Measurements from ENCODE around the gene RFPL4AL1.

The RFPL4AL1 gene

DNA sequence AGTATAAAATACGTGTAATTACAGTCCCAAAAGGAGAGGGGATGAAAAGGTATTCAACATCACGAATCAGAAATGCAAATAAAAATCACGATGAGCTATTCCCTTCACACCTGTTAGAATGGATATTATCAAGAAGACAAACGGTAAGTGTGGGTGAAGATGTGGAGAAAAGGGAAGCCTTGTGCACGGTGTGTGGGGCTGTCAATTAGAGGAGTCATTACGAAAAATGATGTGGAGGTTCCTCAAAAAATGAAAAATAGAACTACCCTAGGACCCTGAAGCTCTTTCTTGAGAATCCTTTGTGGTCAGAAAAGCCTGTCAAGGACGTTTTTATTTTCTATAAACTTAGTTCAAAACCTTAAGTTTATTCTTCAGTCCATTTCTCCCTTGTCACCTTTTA, 43.5 kb downstream of the RFPL4AL1 start:
- H3K27me3 ChIP-seq (replicated peaks) = no peaks in the 10 kb centered on the region
- no peak for DNase-seq
- no peak for TF ChIP-seq CTCF (IDR thresholded peaks at IDR 0.05; ENCODE audit: low read depth, low read length, missing control alignments)
- in situ Hi-C loops (cut with HindIII; ENCODE audit: low pct_ligation_motif_present, low sequenced_read_pairs) = no loop called here
- H3K27ac ChIP-seq = no peak overlapping the region
- no peak overlapping the region for H3K4me3 ChIP-seq (ENCODE audit: low read depth, low read length)
- H3K36me3 ChIP-seq (replicated peaks) = no peaks in the 10 kb centered on the region

- TF ChIP-seq CTCF (IDR thresholded peaks at IDR 0.05; ENCODE audit: low read depth, low read length, missing control alignments) = no peak
- no peak overlapping the region for H3K4me3 ChIP-seq (ENCODE audit: low read depth, low read length)
- H3K27me3 ChIP-seq (replicated peaks) = no peaks in the 10 kb centered on the region
- no peak for DNase-seq
- in situ Hi-C loops (cut with HindIII; ENCODE audit: low pct_ligation_motif_present, low sequenced_read_pairs) = no loop called here
- no peak overlapping the region for H3K27ac ChIP-seq
- H3K36me3 ChIP-seq (replicated peaks) = no peaks in the 10 kb centered on the region
Observed at GRCh38 chr19:55813906-55814305, 45.0 kb downstream of the RFPL4AL1 start.

- Histone ChIP-seq H3K4me3 (ENCODE audit: low read depth, low read length) (no peak overlapping the region), H3K36me3 (replicated peaks) (no peaks in the 10 kb centered on the region), H3K27me3 (replicated peaks) (no peaks in the 10 kb centered on the region), H3K27ac (no peak overlapping the region)
- TF ChIP-seq CTCF (IDR thresholded peaks at IDR 0.05; ENCODE audit: low read depth, low read length, missing control alignments) = no peak
- in situ Hi-C loops (cut with HindIII; ENCODE audit: low pct_ligation_motif_present, low sequenced_read_pairs) = no loop called here
- no peak for DNase-seq
Observed at GRCh38 chr19:55820037-55820436, 51.1 kb downstream of the RFPL4AL1 start.
